Measurements from ENCODE around the gene ISG20. TPM values are rescaled to one million over a fixed set of nuclear protein-coding genes. Genes with fewer than 3 reads are reported as not detected.

Gene ISG20
- total and polyA plus RNA-seq, 2 of the 8 experiments (the other 6 are each of a cell fraction or from before 2014, with no cell fraction given), result 2.9 to 5.2 TPM

GRCh38 chr15:88649286-88649733, 10.5 kb downstream of the ISG20 start (continued):
- no peak for TF ChIP-seq KDM4A (IDR thresholded peaks at IDR 0.05; ENCODE audit: low read depth, low read length, severe bottlenecking)
- TF ChIP-seq CREB1 (IDR thresholded peaks at IDR 0.05), result no peak
- no peak for TF ChIP-seq USF2 (IDR thresholded peaks at IDR 0.05; ENCODE audit: low read length)
